Ovary (tissue), 9 donors: ENCODE data around the gene DFFA. TPM values are rescaled to one million over a fixed set of nuclear protein-coding genes. Genes with fewer than 3 reads are reported as not detected.

Experiments
- DNase-seq, 5 donors: peaks; one replicate each; pipeline ENCODE4 v3.0.0-alpha.2; 2019 to 2020
- H3K27ac ChIP-seq, 2 donors: fragments of 200-600 bp; one replicate each; pipeline versions ENCODE4 v1.5.1 to v1.8.0; 2019 to 2022
- H3K27me3 ChIP-seq: fragments of 200-600 bp; one replicate; pipeline ENCODE4 v1.8.0; 2022
- H3K36me3 ChIP-seq: fragments of 200-600 bp; sonication (generic); one replicate; pipeline ENCODE4 v1.5.1; 2019
- H3K4me1 ChIP-seq: one replicate; pipeline ENCODE4 v1.8.1; 2013; ENCODE audit warnings: mild to moderate bottlenecking, moderate library complexity; ENCODE audit not compliant: insufficient read depth
- H3K4me3 ChIP-seq: fragments of 200-600 bp; sonication (generic); one replicate; pipeline ENCODE4 v1.5.1; 2017
- H3K9me3 ChIP-seq, 2 donors: fragments of 200-600 bp in 1 of 2; sonication (generic) in 1 of 2; one replicate each; pipeline versions ENCODE4 v1.5.1 to v1.8.1; 2013 to 2019; ENCODE audit warnings: mild to moderate bottlenecking in 1 of 2, moderate library complexity in 1 of 2
- CTCF ChIP-seq, 3 donors: fragments of 450-650 bp in 2 of 3; fragments of 200-600 bp in 1 of 3; IDR thresholded peaks; one replicate each; pipeline versions ENCODE4 v1.5.1 to v1.8.0; 2016 to 2022; ENCODE audit warnings: antibody characterized with exemption in 3 of 3, mild to moderate bottlenecking in 1 of 3
- EP300 ChIP-seq: sonication (generic); formaldehyde crosslinking; IDR thresholded peaks from one replicate; pipeline ENCODE4 v1.6.1; 2017; ENCODE audit warnings: antibody characterized with exemption
- POLR2A ChIP-seq: fragments of 450-650 bp; IDR thresholded peaks from one replicate; pipeline ENCODE4 v1.6.1; 2017; ENCODE audit warnings: antibody characterized with exemption, mild to moderate bottlenecking, moderate library complexity
- WGBS, 3 donors: extraction: QIAGEN DNeasy Blood & Tissue Kit in 1 of 3; methylation state at CpG; one replicate each; pipeline versions ENCODE4 v1.1.5 to v1.1.7; 2013 to 2017; 5-methylcytosine and 5-hydroxymethylcytosine counted together
- intact Hi-C, 4 donors: fragments of 100-400 bp; cut with DNase I; formaldehyde crosslinking; loops; one replicate each; pipeline versions ENCODE4 v1.11.0 to v1.15.1; 2022 to 2023
- polyA plus RNA-seq, 2 donors: library from polyadenylated mRNA; stranded (reverse); fragments of 200-250 nt in 1 of 2; fragments of 350-450 nt in 1 of 2; fragmentation: Illumina TruSeq in 1 of 2; extraction: RNeasy Lipid Tissue Mini Kit (QIAGEN cat#74804) in 1 of 2; gene quantifications; one replicate each; pipeline ENCODE4 v1.2.3, GENCODE V29; 2013 to 2014
- total RNA-seq, 7 donors: library from RNA; depleted of rRNA in 2 of 7; stranded (reverse); fragments of >200 nt in 2 of 7; fragmentation: NEBNext Ultra II Directional in 3 of 7; extraction: Animal tissue kit (Norgen Biotek cat#: 25700) in 3 of 7; gene quantifications; one replicate each; pipeline versions ENCODE4 v1.1.0 to v1.2.4, GENCODE V29; 2016 to 2023
- donor health status: DM: no; HTN: no; CAD: no; lungs with moderate emphysema.
- donor health status: DM: no; HTN: no; CAD: no.
- donor health status: Bipolar disorder and iron deficiency.
- donor health status: DM: yes; HTN: yes; CAD: no.
- donor health status: DM: no; HTN: no; CAD: no.
- donor health status: DM: yes; HTN: yes; CAD: no.

The DFFA gene
- total and polyA plus RNA-seq, 9 donors, result 14.8 to 37.4 (median 33.0) TPM

GRCh38 chr1:10494418-10494753 lies 22.1 kb upstream of the DFFA start:
- H3K4me1 ChIP-seq, result peaks cover 2% of the 10 kb centered on the region
- intact Hi-C loops, result no loop called here
- no peaks in the 10 kb centered on the region for H3K9me3 ChIP-seq
- H3K27ac ChIP-seq, result no peak overlapping the region
- no peaks in the 10 kb centered on the region for H3K36me3 ChIP-seq
- no peak overlapping the region for H3K4me3 ChIP-seq
- no peak for DNase-seq
- no peak for TF ChIP-seq POLR2A
- TF ChIP-seq CTCF (IDR thresholded peaks at IDR 0.05), result no peak
- TF ChIP-seq EP300, result no peak
- H3K27me3 ChIP-seq, result no peaks in the 10 kb centered on the region
- 79 to 86% (median 82%) methylated on average over 5 of the region's 5 CpGs for WGBS, 3 donors

- Histone ChIP-seq H3K27me3 (no peaks in the 10 kb centered on the region), H3K36me3 (no peaks in the 10 kb centered on the region), H3K9me3 (no peaks in the 10 kb centered on the region), H3K4me3 (no peak overlapping the region), H3K4me1 (peaks cover 2% of the 10 kb centered on the region), H3K27ac (no peak overlapping the region)
- intact Hi-C loops, result no loop called here
- 64 to 82% (median 67%) methylated on average over 12 of the region's 12 CpGs for WGBS, 3 donors
- no peak for TF ChIP-seq POLR2A
- TF ChIP-seq CTCF (IDR thresholded peaks at IDR 0.05), result no peak
- TF ChIP-seq EP300, result no peak
- DNase-seq, result no peak
Observed at GRCh38 chr1:10490286-10490970, 18.1 kb upstream of the DFFA start.

GRCh38 chr1:10489291-10490055 lies 17.1 kb upstream of the DFFA start:
- intact Hi-C loops, result no loop called here
- Histone ChIP-seq H3K27me3 (no peaks in the 10 kb centered on the region), H3K36me3 (no peaks in the 10 kb centered on the region), H3K4me3 (no peak overlapping the region), H3K9me3 (no peaks in the 10 kb centered on the region), H3K4me1 (no peaks in the 10 kb centered on the region), H3K27ac (no peak overlapping the region)
- TF ChIP-seq POLR2A (no peak), CTCF (IDR thresholded peaks at IDR 0.05) (no peak), EP300 (no peak)
- WGBS, 3 donors, result 46 to 51% (median 48%) methylated on average over 4 of the region's 4 CpGs
- DNase-seq, result no peak

- no peak overlapping the region for H3K27ac ChIP-seq
- no peaks in the 10 kb centered on the region for H3K4me1 ChIP-seq
- no peaks in the 10 kb centered on the region for H3K27me3 ChIP-seq
- no peaks in the 10 kb centered on the region for H3K9me3 ChIP-seq
- WGBS, 3 donors, result 91 to 93% (median 93%) methylated on average over 6 of the region's 6 CpGs
- no peak for DNase-seq
- TF ChIP-seq CTCF (IDR thresholded peaks at IDR 0.05) (no peak), POLR2A (no peak), EP300 (no peak)
- H3K4me3 ChIP-seq, result no peak overlapping the region
- H3K36me3 ChIP-seq, result no peaks in the 10 kb centered on the region
- intact Hi-C loops, result no loop called here
Observed at GRCh38 chr1:10484521-10484920, 12.2 kb upstream of the DFFA start.
